ENCODE results near the gene LYSMD3.
A peak's percentile ranks its signal among the peaks of the same experiment; 100 is the strongest.
"Not testable (repeated sequence)": the region's sequence is repeated elsewhere in the genome, so short reads cannot be mapped to it uniquely, and the experiment has no call there.

The LYSMD3 gene

DNA sequence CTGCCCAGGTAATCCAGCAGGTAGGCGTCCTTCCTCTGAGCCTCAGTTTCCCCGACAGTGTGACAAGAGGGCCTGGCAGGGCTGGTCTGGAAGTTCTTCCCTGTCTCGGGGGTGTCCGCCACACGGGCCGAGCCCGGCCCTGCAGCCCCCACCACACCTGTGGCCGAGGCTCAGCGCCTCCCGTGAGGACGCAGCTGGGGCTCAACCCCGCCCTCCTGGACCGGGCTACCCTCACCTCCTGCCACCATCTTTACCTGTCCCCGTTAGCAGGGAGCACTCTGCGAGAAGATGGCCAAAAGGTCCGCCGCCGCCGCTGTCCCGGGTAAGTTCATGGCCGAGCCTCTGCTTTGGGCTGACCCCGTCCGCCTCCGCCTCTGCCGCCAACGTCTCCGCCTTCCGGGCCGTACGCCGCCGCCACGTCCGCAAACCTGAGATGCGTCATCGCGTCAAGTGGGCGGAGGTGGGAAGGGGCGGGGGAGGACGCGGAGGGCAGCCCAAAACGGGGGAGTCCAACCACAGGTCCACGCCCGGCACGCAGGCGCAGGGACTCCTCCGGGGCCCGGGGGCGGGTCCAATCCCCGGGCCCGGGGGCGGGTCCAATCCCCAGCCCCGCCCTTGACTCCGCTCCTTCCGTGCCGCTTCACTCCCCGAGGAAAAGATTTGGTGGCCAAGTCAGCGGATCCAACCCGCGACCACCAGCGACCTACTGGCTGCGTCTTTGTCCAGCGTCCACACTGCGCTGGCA lies at the start of gene LYSMD3:
TSS of gene LYSMD3 (minus strand) at position 391 of the 745 bp plus-strand sequence. CDS start 4,295 bp downstream, outside the sequence.
- TF ChIP-seq POLR2A (IDR thresholded peaks at IDR 0.05; ENCODE audit: extremely low read depth, insufficient read length): peak; percentile 76
- TF ChIP-seq CTCF (IDR thresholded peaks at IDR 0.05; ENCODE audit: low read depth, low read length): no peak
- no peak for TF ChIP-seq MYC (IDR thresholded peaks at IDR 0.05; ENCODE audit: low read depth, low read length)
- TF ChIP-seq MAX (IDR thresholded peaks at IDR 0.05; ENCODE audit: low read depth, low read length): no peak
- peak; percentile 96 for DNase-seq (ENCODE audit: low read depth)
- peak within 1 kb of the TSS; percentile 94 for H3K4me3 ChIP-seq (ENCODE audit: low read depth, low read length)

- DNase-seq (ENCODE audit: low read depth); H3K4me3 ChIP-seq (ENCODE audit: low read depth, low read length): not testable (repeated sequence)
These were observed 47.2 kb upstream of the LYSMD3 start for GRCh38 chr5:90576566-90576965.

DNA sequence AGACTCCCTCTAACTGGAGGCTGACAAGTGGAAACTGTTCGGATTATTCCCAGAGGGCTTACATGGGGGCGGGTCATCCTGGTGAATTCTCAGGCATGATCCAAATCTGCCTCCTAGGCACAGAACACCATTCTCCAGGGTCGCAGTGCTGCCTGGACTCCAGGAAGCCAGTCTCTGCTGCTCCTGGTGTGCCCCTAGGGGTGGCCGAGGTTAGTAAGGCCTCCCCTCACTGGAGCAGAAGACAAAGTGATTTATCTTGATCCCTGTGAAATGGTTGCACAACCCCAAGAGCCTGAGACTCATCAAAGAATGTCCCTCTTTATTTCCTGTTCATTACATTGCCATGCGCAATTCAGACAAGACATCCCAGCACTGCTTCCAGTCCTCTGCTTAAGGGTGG lies 46.3 kb upstream of the LYSMD3 start:
- no peak for TF ChIP-seq MYC (IDR thresholded peaks at IDR 0.05; ENCODE audit: low read depth, low read length)
- TF ChIP-seq MAX (IDR thresholded peaks at IDR 0.05; ENCODE audit: low read depth, low read length): no peak
- TF ChIP-seq CTCF (IDR thresholded peaks at IDR 0.05; ENCODE audit: low read depth, low read length): no peak
- no peak for TF ChIP-seq POLR2A (IDR thresholded peaks at IDR 0.05; ENCODE audit: extremely low read depth, insufficient read length)
- no peak overlapping the region for H3K4me3 ChIP-seq (ENCODE audit: low read depth, low read length)
- DNase-seq (ENCODE audit: low read depth): no peak

DNA sequence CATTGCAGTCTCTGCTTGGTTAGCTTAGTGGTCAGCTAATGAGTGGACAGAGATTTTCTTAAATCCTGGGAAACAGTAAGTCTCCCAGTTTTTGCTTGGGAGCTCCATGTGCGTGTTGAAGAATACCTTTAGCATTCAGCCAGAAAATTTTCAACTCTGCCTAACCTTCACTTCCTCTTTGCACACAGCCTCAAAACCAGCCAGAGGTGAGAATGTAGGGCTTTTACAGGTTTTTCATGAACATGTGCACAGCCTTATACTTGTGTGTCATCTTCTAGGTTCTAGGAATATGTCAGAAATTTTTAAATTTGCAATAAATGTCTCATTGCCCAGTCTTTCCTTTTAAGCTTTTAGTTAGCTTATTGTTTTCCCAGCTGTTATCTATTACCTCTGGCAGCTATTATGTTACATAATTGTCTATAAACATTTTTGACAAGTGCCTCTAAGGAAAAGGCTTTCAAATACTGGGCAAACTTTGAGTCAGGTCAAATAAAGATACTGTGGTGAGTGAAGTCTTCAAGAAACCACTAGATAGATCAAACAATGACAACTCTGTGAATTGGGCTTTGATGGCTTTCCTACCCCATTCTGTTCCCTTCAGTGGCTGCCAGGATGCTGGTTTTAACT lies 41.9 kb upstream of the LYSMD3 start:
- DNase-seq (ENCODE audit: low read depth): no peak
- no peak overlapping the region for H3K4me3 ChIP-seq (ENCODE audit: low read depth, low read length)
- TF ChIP-seq POLR2A (IDR thresholded peaks at IDR 0.05; ENCODE audit: extremely low read depth, insufficient read length) (no peak), CTCF (IDR thresholded peaks at IDR 0.05; ENCODE audit: low read depth, low read length) (no peak), MAX (IDR thresholded peaks at IDR 0.05; ENCODE audit: low read depth, low read length) (no peak)

GRCh38 chr5:90570034-90570433 lies 40.6 kb upstream of the LYSMD3 start:
- no peak for DNase-seq (ENCODE audit: low read depth)
- TF ChIP-seq CTCF (IDR thresholded peaks at IDR 0.05; ENCODE audit: low read depth, low read length) (no peak), MAX (IDR thresholded peaks at IDR 0.05; ENCODE audit: low read depth, low read length) (no peak), POLR2A (IDR thresholded peaks at IDR 0.05; ENCODE audit: extremely low read depth, insufficient read length) (no peak), MYC (IDR thresholded peaks at IDR 0.05; ENCODE audit: low read depth, low read length) (no peak)
- no peak overlapping the region for H3K4me3 ChIP-seq (ENCODE audit: low read depth, low read length)

GRCh38 chr5:90569084-90569483 lies 39.7 kb upstream of the LYSMD3 start:
- DNase-seq (ENCODE audit: low read depth): no peak
- no peak overlapping the region for H3K4me3 ChIP-seq (ENCODE audit: low read depth, low read length)
- TF ChIP-seq POLR2A (IDR thresholded peaks at IDR 0.05; ENCODE audit: extremely low read depth, insufficient read length): no peak
- TF ChIP-seq MAX (IDR thresholded peaks at IDR 0.05; ENCODE audit: low read depth, low read length): no peak
- no peak for TF ChIP-seq MYC (IDR thresholded peaks at IDR 0.05; ENCODE audit: low read depth, low read length)
- TF ChIP-seq CTCF (IDR thresholded peaks at IDR 0.05; ENCODE audit: low read depth, low read length): no peak
